GM19397 (cell line): ENCODE measurements around the gene AKT1.

Experiments used
- ATAC-seq: cut with Tn5 transposase; IDR thresholded peaks from one replicate; pipeline ENCODE4 v1.9.1; 2021; ENCODE audit warnings: mild to moderate bottlenecking, moderate library complexity; ENCODE audit not compliant: unreplicated experiment

The AKT1 gene

DNA sequence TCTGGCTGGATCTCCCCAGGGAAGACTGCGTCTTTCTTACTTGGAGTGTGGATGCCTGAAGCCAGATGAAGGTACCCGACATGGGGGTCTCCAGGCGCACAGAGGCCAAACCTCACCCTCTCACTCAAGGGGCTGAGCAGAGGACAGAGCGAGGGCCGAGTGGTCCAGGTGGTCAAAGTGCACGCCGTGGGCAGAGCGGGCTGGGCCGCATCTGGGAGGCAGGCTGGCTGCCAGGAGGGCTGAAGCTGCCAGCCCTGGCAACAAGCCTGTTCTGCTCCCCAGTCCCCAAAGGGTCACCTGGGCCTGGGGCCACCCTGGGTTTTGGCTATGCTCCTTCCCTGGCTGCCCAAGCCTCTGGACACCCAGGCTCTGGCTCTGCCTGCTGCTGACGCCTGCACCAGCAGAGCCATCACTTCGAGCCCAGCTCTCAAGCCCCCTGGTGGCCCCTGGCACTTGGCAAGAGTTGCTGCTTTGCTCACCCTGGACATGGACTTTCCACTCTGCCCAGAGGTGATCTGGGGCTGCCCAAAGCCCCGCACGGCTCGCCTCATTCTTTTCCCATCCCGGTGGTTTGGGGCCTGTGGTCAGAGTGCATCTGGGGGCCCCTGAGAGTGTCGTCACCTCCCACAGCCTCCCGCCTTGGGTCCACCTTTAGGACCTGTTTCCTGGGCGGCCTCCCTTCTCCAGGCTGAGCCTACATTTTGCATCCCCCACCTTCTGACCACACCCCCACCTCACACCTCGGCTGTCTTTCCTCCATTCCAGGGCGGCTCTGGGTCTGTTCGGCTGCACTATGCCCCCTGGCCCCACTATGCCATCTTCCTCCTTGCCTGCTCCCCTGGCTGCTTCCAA is 68.7 kb downstream of the AKT1 start:
- no peak for ATAC-seq

DNA sequence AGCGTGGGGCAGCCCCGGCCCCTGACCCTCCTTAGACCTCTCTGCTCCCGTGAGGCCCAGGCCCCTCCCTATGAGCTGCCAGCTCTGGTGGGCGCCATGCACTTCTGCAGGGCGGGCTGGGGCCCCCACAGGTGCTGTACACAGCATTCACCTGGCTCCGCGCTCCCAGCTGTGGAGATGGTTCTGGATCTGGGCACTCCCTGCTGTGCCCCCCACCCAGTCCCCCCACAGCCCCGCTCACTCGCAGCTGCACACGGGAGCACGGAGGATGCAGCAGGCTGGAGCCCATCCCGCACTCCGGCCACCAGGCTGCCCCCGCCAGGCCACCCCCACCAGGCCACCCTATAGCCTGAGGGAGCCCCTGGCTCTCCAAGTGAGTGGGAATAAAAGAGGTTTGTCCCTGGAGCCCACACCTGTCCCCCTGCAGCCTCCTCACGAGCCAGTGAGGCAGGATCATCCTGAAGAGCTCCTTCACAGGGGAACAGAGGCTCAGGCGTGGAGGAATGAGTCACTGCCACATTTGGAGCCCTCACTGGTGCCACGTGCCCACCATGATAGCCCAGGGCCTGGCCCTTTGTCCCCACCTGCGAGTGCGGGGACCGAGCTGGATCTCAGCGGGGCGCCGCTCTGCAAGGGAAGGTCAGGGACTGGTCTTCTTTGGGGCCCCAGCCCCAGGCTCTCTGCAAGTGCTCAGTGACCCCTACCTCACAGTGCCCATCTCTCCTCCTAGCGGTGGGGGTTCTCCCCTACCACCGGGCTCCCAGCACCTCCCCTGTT is 69.6 kb downstream of the AKT1 start:
- no peak for ATAC-seq

DNA sequence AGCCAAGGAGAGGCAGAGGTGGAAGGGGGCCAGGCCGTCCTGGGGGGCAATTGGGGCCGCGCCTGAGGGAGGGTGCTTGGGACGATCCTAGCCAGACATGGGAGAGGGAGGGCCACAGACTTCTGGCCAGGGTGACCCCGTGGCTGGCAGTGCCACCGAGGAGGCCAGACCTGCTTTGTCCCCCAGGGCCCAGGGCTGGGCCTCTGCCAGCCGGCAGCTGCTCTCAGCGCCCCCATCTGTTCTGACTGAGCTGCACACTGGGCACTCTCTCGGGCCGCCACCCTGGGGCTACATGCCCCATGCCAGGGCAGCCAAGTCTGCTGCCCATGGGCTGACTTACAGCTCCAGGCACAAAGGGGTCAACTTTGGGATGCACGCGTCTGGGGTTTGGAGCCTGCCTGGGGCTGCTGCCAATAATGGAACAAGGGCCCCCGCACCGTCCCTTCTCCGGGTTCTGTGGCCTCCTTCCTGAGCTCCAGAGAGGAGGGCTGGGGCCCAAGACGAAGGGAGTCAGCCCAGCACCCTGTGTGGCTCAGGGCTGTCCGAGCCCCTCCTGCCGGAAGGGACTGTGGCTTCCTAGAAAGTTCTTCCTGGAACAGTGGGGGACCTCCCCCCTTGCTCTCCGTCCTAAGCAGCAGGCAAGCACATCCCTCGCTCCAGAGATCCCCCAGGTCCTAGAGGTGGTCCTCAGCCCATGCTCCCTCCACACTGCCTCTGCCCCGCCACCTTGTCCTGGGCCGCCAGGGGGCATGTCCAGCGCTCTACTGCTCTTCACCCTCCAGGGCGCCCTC is 70.4 kb downstream of the AKT1 start:
- ATAC-seq: no peak

DNA sequence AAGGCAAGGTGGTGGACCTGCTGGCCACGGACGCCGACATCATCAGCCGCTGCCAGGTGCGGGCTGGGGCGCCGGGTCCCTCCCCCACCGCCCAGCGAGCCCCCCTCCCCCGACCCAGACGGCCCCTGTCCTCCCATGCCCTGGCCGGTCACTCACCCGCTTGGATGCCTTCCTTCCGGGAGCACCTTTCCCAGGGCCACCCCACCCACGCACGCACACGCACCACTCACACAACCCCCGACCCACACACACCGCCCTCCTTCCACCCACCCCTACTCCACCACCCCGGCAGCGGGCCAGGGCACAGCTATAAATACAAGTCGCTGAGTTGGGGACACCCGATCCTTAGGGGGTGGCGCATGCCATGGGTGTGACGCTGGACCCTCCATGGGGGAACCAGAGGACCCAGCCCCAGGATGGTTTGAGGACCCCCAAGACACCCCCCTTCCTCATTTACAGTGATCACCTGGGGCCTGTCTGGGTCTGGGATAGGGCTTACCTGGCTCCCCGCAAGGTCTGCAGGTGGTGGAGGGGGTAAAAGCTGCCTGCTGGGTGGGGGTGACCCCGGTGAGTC is 71.1 kb downstream of the AKT1 start:
- ATAC-seq: peak; percentile 10

DNA sequence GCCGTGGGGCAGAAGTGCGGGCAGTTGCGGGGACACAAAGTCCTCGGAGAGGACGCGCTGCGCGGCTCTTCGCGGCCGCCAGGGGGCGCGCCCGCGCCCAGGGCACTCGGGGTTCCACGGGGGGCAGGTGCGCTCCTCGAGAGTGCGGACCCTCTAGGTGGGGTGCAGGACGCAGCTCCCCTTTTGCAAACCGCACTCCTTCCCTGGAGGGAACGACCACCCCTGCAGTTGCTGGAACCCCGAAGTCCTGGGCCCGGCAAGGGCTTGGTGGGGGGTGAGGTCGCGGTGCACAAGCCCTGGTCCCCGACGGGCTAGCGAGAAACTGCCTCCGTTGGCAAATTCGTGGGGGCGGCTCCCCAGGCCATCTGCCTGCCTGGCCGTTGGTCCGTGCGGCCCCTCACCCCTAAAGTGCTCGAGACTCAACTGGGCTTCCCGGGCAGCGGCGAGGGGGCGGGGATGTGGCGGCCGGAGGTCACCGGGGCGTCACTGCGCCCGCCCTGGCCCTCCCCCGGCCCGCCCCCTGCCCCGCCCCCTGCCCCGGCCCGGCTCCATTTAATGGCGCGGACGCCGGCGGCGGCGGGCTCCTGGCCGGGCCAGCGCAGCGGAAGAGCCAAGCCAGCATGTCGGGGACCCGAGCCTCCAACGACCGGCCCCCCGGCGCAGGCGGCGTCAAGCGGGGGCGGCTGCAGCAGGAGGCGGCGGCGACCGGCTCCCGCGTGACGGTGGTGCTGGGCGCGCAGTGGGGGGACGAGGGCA is 71.7 kb downstream of the AKT1 start, which contains the start of gene ADSS1:
ADSS1 (plus strand) TSS at position 579 of the 756 bp plus-strand sequence; CDS start at position 621, 42 bp downstream.
- ATAC-seq: peak; percentile 46

DNA sequence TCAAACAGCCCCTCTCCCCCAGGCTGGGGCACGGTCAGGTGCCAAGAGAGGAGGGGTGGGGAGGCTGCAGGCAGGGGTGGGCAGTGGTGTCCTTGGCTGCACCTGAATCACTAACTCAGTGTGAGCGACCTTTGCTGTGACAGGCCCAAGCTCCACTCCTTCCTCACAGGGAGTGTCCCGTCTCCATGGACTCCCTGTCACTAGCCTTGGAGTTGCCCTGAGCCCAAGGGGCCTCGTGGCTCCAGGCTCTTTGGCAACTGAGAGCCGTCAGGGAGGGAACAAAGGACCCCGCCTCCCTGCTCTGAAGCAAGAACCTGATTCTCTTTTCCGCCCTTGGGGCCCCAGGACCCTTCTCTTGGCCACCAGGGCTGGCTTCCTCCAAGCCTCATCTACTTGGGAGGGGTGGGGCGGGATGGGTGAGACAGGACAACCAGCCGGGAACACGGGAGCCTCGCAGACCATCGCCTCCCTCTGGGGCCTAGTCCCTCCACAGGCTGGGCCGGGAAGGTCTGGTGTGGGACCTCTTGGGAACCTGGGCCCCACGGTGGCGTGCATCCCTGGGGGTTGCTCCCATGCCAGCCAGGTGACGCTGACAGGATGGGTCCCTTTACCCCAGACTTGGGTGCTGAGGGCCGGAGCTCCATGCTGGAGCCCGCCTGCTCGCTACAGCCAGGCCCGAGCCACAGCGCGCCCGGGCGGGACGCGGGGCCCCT is 72.5 kb downstream of the AKT1 start:
- no peak for ATAC-seq

DNA sequence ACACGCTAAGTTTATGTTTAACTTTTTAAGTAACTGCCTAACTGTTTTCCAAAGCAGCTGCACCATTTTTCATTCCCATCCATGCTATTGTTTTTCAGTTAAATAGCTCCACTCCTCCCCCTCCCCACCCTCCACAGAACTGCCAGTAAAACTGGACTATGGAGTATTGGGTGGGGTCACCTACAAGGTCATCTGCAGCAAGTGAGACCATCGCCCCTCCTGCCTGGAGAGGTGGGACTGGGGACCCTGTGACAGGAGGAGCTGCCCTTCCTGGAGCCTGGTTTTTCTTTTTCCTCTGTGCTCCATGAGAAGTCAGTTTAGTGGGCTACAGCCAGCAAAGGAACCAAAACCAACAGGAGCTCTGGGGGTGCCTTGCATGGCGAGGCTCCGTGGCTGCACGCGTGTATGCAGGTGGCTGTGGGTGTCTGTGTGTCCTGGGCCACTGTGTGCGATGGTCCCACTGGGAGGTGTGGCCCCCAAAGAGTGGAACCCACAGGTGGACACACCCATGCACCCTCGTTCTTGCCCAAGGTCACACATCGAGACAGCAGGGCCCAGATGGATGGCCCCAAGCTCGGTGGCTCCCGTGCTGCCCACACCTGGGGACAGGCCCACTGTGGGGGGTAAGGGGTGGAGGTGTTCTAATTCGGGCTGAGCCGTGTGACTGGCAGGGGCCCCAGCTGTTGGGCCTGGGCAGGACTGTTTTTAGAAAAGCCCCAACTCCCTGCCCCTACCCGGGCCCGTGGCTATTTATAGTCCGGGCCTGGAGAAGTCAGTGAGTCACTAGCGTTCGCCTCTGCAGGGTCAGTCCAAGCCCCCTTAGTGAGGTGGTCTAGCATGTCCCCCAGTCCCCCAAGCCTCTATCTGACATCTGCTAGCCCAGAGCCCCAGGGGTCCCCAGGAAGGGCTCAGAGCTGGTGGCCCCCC is 73.8 kb downstream of the AKT1 start:
- no peak for ATAC-seq
